Smooth muscle cell (in vitro differentiated cells): ENCODE data around the gene LRRC32. TPM values are rescaled to one million over a fixed set of nuclear protein-coding genes. Genes with fewer than 3 reads are reported as not detected.
A peak's percentile ranks its signal among the peaks of the same experiment; 100 is the strongest.

Source experiments
- DNase-seq: peaks from one replicate; lab custom pipeline; 2025; ENCODE audit not compliant: unreplicated experiment; lab: John Stamatoyannopoulos, UW
- H2AFZ ChIP-seq: fragments of 200-600 bp; sonication (generic); 2 replicates; pipeline ENCODE4 v1.6.0; 2016; ENCODE audit warnings: antibody characterized with exemption, low read depth, mild to moderate bottlenecking
- H3F3A ChIP-seq: fragments of 200-600 bp; sonication (generic); 2 replicates; pipeline ENCODE4 v1.6.0; 2017; ENCODE audit warnings: antibody characterized with exemption, low read depth
- H3K27ac ChIP-seq: fragments of 200-600 bp; sonication (generic); 2 replicates; pipeline ENCODE4 v1.5.1; 2016; ENCODE audit warnings: low read depth, mild to moderate bottlenecking
- H3K27me3 ChIP-seq: fragments of 200-600 bp; sonication (generic); 2 replicates; pipeline ENCODE4 v1.6.1; 2016; ENCODE audit warnings: low read depth, mild to moderate bottlenecking
- H3K36me3 ChIP-seq: fragments of 200-600 bp; sonication (generic); 2 replicates; pipeline ENCODE4 v1.5.1; 2016; ENCODE audit warnings: low read depth
- H3K4me1 ChIP-seq: fragments of 200-600 bp; sonication (generic); 2 replicates; pipeline ENCODE4 v1.5.1; 2016; ENCODE audit warnings: low read depth
- H3K4me2 ChIP-seq: fragments of 200-600 bp; sonication (generic); 2 replicates; pipeline ENCODE4 v1.6.0; 2016; ENCODE audit warnings: mild to moderate bottlenecking
- H3K4me3 ChIP-seq: fragments of 200-600 bp; sonication (generic); 2 replicates; pipeline ENCODE4 v1.5.1; 2016; ENCODE audit warnings: mild to moderate bottlenecking
- H3K79me2 ChIP-seq: fragments of 200-600 bp; sonication (generic); 2 replicates; pipeline ENCODE4 v1.6.0; 2016; ENCODE audit warnings: low read depth, mild to moderate bottlenecking
- H3K9ac ChIP-seq: fragments of 200-600 bp; sonication (generic); 2 replicates; pipeline ENCODE4 v1.6.0; 2016; ENCODE audit warnings: low read depth
- H3K9me3 ChIP-seq: fragments of 200-600 bp; sonication (generic); replicated peaks from 2 replicates; pipeline ENCODE4 v1.5.1; 2016; ENCODE audit warnings: low read depth
- H4K20me1 ChIP-seq: fragments of 200-600 bp; sonication (generic); 2 replicates; pipeline ENCODE4 v1.6.0; 2016; ENCODE audit warnings: low read depth
- WGBS: methylation state at CpG from one replicate; pipeline ENCODE4 v1.1.7; 2016; ENCODE audit warnings: low lambda C conversion rate; 5-methylcytosine and 5-hydroxymethylcytosine counted together
- polyA plus RNA-seq: library from polyadenylated mRNA; unstranded; fragments of >200 nt; fragmentation: Nextera tagmentation; extraction: Ambion mirVana; gene quantifications from 2 replicates; pipeline ENCODE4 v1.2.1, GENCODE V29; 2016
- total RNA-seq: library from RNA; depleted of rRNA; stranded (reverse); fragments of >200 nt; gene quantifications from 2 replicates; pipeline ENCODE4 v1.2.3, GENCODE V29; 2014
- TF ChIP-seq, protein P1 (sequence below): fragments of 200-600 bp; sonication (generic); IDR thresholded peaks from 2 replicates; pipeline ENCODE4 v1.5.1; 2017; ENCODE audit warnings: borderline replicate concordance, mild to moderate bottlenecking, antibody characterized with exemption; ENCODE audit not compliant: insufficient read depth, poor library complexity, severe bottlenecking

The LRRC32 gene
- total and polyA plus RNA-seq, 2 experiments from 2014 or later, result 171 to 444 TPM

- Histone ChIP-seq H3K9me3 (no peaks in the 10 kb centered on the region), H4K20me1 (no peaks in the 10 kb centered on the region), H3K4me3 (no peak overlapping the region), H2AFZ (peak overlapping the region; percentile 61), H3K27ac (no peak overlapping the region), H3K79me2 (no peaks in the 10 kb centered on the region), H3F3A (peaks cover 34% of the 10 kb centered on the region), H3K36me3 (no peaks in the 10 kb centered on the region), H3K4me2 (no peak overlapping the region), H3K9ac (no peak overlapping the region), H3K4me1 (peaks cover 21% of the 10 kb centered on the region), H3K27me3 (no peaks in the 10 kb centered on the region)
- TF ChIP-seq, protein P1, sequence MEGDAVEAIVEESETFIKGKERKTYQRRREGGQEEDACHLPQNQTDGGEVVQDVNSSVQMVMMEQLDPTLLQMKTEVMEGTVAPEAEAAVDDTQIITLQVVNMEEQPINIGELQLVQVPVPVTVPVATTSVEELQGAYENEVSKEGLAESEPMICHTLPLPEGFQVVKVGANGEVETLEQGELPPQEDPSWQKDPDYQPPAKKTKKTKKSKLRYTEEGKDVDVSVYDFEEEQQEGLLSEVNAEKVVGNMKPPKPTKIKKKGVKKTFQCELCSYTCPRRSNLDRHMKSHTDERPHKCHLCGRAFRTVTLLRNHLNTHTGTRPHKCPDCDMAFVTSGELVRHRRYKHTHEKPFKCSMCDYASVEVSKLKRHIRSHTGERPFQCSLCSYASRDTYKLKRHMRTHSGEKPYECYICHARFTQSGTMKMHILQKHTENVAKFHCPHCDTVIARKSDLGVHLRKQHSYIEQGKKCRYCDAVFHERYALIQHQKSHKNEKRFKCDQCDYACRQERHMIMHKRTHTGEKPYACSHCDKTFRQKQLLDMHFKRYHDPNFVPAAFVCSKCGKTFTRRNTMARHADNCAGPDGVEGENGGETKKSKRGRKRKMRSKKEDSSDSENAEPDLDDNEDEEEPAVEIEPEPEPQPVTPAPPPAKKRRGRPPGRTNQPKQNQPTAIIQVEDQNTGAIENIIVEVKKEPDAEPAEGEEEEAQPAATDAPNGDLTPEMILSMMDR, result no peak
- DNase-seq, result no peak
- 93% methylated on average over 1 of the region's 1 CpG for WGBS
Measured at GRCh38 chr11:76703707-76704106, 33.2 kb upstream of the LRRC32 start.

DNA sequence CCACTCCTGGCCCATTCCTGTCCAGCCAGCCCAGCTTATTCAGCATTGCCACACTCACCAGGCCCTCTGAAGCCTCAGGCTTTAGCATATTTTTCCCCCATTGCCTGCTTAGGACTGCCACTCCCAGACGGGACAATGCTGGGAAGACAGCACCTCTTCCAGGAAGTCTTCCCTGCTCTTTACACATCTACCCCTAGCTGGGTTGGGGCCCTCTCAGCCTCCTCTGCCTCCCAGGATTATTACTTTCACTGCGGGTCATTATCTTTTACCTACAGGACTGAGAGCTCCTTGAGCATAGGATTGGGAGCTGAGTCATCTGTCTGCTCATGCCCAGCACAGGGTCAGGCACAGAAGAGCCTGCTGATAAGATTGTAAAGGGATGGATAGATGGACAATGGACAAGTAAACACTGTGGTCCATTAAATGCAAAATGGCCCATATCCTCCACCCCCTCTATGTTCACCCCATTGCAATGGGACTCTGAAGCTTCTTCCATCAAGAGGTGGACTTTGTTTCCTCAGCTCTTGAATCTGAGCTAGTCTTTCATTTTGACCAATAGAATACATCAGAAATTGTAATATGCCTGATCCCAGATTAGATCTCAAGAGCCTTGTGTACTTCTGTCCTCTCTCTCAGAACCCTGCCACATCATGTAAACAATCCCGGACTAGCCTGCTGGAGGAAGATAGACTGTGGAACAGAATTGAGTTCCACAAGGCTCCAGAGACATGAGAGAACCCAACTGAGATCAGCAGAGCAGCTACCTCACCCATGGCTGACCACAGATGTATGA lies 32.0 kb upstream of the LRRC32 start:
- peaks cover 37% of the 10 kb centered on the region for H3F3A ChIP-seq
- 18% methylated on average over 3 of the region's 3 CpGs for WGBS
- no peak for DNase-seq
- no peaks in the 10 kb centered on the region for H4K20me1 ChIP-seq
- H3K27ac ChIP-seq, result peak overlapping the region; percentile 88
- H3K4me1 ChIP-seq, result peaks cover 25% of the 10 kb centered on the region
- H3K9me3 ChIP-seq, result no peaks in the 10 kb centered on the region
- peak overlapping the region; percentile 41 for H3K4me2 ChIP-seq
- TF ChIP-seq, protein P1, result no peak
- H3K9ac ChIP-seq, result peak overlapping the region; percentile 49
- no peak overlapping the region for H3K4me3 ChIP-seq
- H3K36me3 ChIP-seq, result no peaks in the 10 kb centered on the region
- peak overlapping the region; percentile 39 for H2AFZ ChIP-seq
- H3K79me2 ChIP-seq, result no peaks in the 10 kb centered on the region
- H3K27me3 ChIP-seq, result no peaks in the 10 kb centered on the region

- H3K36me3 ChIP-seq, result no peaks in the 10 kb centered on the region
- H3F3A ChIP-seq, result peaks cover 37% of the 10 kb centered on the region
- TF ChIP-seq, protein P1, result no peak
- H3K9me3 ChIP-seq, result no peaks in the 10 kb centered on the region
- H3K79me2 ChIP-seq, result no peaks in the 10 kb centered on the region
- H3K4me1 ChIP-seq, result peaks cover 25% of the 10 kb centered on the region
- H3K9ac ChIP-seq, result peak overlapping the region; percentile 52
- H4K20me1 ChIP-seq, result no peaks in the 10 kb centered on the region
- H3K4me2 ChIP-seq, result peak overlapping the region; percentile 41
- WGBS, result 28% methylated on average over 7 of the region's 7 CpGs
- peak overlapping the region; percentile 88 for H3K27ac ChIP-seq
- H3K4me3 ChIP-seq, result no peak overlapping the region
- no peaks in the 10 kb centered on the region for H3K27me3 ChIP-seq
- no peak for DNase-seq
- peak overlapping the region; percentile 39 for H2AFZ ChIP-seq
Measured at GRCh38 chr11:76701294-76702040, 30.9 kb upstream of the LRRC32 start.
